PFSK-1 (cell line): ENCODE results near the gene VRK1.

Source experiments
- FOXP2 ChIP-seq: optimal IDR thresholded peaks from 2 replicates; pipeline ENCODE3; 2011; ENCODE audit warnings: borderline replicate concordance, control low read depth, inconsistent platforms; ENCODE audit not compliant: insufficient read depth; ENCODE audit errors: extremely low read length, extremely low read depth
- POLR2AphosphoS5 ChIP-seq: IDR thresholded peaks from 2 replicates; pipeline ENCODE4 v1.6.1; 2012; ENCODE audit warnings: low read depth, mild to moderate bottlenecking, control low read depth, low read length, moderate library complexity
- SIN3A ChIP-seq: IDR thresholded peaks from 2 replicates; pipeline ENCODE4 v1.6.1; 2012; ENCODE audit warnings: mild to moderate bottlenecking, low read length, moderate library complexity, borderline replicate concordance; ENCODE audit not compliant: insufficient read depth
- TAF1 ChIP-seq: IDR thresholded peaks from 2 replicates; pipeline ENCODE4 v1.6.1; 2012; ENCODE audit warnings: low read length, control low read depth, borderline replicate concordance; ENCODE audit not compliant: insufficient read depth
- TF ChIP-seq, protein P1 (sequence below), 2 experiments: IDR thresholded peaks; 2 replicates each; pipeline versions ENCODE4 v1.6.1 to v1.8.0; 2011 to 2012; ENCODE audit warnings: low read depth in 2 of 2, low read length in 2 of 2, control low read depth in 1 of 2, inconsistent platforms in 1 of 2, mild to moderate bottlenecking in 1 of 2, moderate library complexity in 1 of 2; ENCODE audit not compliant: insufficient read depth in 1 of 2

Gene VRK1

DNA sequence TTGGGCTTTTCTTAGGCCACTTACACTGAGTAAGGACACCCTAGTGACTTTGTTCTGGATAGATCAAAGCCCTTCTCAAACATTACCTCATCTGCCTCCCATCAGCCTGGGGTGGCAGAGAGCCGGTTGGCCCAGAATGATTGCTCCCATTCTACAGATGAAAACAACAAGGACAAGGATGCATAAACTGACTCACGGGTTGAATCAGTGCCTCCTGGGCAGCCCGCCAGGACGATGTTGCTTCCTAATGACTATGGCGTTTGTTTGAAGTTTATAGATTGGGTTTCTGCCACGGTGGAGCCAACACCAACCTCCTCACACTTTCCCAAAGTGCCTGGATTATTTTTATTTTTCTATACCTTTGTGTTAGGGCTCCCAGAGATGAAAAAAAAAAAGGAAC, 3.6 kb upstream of the VRK1 start:
- TF ChIP-seq, protein P1, sequence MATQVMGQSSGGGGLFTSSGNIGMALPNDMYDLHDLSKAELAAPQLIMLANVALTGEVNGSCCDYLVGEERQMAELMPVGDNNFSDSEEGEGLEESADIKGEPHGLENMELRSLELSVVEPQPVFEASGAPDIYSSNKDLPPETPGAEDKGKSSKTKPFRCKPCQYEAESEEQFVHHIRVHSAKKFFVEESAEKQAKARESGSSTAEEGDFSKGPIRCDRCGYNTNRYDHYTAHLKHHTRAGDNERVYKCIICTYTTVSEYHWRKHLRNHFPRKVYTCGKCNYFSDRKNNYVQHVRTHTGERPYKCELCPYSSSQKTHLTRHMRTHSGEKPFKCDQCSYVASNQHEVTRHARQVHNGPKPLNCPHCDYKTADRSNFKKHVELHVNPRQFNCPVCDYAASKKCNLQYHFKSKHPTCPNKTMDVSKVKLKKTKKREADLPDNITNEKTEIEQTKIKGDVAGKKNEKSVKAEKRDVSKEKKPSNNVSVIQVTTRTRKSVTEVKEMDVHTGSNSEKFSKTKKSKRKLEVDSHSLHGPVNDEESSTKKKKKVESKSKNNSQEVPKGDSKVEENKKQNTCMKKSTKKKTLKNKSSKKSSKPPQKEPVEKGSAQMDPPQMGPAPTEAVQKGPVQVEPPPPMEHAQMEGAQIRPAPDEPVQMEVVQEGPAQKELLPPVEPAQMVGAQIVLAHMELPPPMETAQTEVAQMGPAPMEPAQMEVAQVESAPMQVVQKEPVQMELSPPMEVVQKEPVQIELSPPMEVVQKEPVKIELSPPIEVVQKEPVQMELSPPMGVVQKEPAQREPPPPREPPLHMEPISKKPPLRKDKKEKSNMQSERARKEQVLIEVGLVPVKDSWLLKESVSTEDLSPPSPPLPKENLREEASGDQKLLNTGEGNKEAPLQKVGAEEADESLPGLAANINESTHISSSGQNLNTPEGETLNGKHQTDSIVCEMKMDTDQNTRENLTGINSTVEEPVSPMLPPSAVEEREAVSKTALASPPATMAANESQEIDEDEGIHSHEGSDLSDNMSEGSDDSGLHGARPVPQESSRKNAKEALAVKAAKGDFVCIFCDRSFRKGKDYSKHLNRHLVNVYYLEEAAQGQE (IDR thresholded peaks at IDR 0.05; ENCODE audit: insufficient read depth in 1 of 2, low read depth in 2 of 2, low read length in 2 of 2): no peak
- no peak for TF ChIP-seq SIN3A
- no peak for TF ChIP-seq FOXP2
- no peak for TF ChIP-seq TAF1

DNA sequence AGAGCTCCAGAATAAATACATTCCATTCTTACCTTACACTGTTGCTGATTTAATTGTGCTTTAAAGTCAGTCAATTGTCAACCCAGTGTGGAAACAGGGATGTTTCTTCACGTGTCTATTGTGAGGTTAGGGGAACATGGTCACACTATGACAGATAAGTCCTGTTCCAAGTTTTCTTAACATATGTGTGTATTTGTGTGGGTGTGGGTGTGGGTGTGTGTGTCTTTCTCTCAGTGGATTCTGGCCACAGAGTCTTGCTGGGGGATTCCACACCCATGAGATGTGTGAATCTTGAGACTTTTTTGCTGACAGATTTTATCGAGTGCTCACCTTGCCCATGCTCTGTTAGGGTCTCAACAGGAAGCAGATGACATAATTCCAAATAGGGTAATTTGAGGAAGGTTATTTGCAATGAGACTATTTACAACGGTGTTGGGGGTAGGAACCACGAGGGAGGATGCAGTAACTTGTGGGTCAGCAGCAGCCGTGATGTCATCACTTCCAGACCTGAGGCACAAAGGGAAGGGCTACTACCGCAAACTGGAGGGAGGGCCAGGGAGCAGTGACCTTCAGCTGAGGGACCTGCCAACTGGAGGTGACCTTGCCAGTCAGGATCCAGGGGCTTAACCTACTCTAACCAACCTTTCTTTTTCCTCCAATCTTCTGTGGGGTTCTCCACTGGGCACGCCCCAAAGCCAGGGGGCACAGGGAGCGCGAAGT, 1.9 kb upstream of the VRK1 start:
- TF ChIP-seq POLR2AphosphoS5 (no peak), FOXP2 (no peak), SIN3A (no peak), TAF1 (no peak)
- TF ChIP-seq, protein P1 (IDR thresholded peaks at IDR 0.05; ENCODE audit: insufficient read depth in 1 of 2, low read depth in 2 of 2, low read length in 2 of 2): no peak

DNA sequence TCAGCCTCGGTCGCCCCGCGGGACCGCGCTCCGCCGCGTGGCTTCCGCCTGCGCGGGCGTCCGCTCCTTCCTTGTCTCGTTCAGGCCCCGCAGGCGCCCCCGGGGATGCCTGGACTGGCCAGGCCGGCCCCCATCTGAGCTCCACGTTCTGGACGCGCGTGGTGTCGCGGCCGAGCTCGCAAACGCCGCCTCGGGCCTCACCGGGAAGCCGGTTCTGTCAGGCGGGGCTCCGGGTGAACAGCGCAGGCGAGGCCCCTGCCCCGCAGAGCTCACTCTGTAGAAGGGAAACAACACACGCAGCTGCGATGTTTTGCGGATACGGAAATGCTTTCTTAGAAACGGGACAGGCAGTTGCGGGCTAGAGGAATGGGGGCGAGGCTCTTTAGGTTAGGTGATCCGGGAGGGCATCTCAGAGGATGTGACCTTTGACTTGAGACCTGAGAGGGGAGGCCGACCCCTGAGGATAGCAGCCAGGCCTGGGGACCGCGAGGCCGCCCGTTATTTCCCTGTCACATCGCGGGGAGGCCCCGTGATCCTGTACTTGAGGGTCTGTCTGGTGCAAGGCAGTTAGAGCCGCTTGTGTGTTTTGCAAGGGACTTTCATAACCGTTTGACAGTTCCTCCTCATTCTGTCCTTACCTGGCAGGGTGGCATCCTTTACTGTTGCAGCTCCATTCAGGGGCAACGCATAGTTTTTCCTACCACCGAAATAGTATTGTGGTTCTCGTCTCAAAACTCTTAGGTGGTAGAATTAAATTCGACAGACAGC, 584 bp downstream of the VRK1 start:
- TF ChIP-seq FOXP2: no peak
- TF ChIP-seq TAF1: no peak
- TF ChIP-seq SIN3A: no peak
- TF ChIP-seq, protein P1 (IDR thresholded peaks at IDR 0.05; ENCODE audit: insufficient read depth in 1 of 2, low read depth in 2 of 2, low read length in 2 of 2): no peak
- TF ChIP-seq POLR2AphosphoS5: no peak

DNA sequence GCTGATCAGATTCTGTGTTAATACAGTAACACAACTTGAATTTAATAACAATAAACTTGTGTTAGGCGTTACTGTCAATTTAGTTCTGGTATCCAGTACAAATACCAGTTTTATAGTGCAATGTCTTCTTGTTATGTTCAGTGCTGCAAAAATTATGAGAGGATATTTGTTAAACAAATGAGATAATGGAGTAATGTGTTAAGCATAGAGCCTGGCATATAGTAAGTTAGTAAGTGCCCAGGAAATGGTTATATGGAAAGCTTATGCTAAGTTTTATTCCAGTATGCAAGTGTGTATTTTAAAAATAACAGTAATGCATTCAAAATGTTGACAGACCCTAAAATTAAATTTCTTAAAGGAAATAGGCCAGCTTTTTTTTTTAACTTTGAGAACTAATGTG, 1.8 kb downstream of the VRK1 start:
- TF ChIP-seq TAF1 (no peak), SIN3A (no peak), FOXP2 (no peak), POLR2AphosphoS5 (no peak)
- TF ChIP-seq, protein P1 (IDR thresholded peaks at IDR 0.05; ENCODE audit: insufficient read depth in 1 of 2, low read depth in 2 of 2, low read length in 2 of 2): no peak
